SJCRH30 (cell line): Measurements from ENCODE around the gene DIP2A. TPM values are rescaled to one million over a fixed set of nuclear protein-coding genes. Genes with fewer than 3 reads are reported as not detected.

Source experiments
- DNase-seq, 2 experiments: peaks; one replicate each; pipeline ENCODE4 v3.0.0-alpha.2; 2015 to 2020
- H3K27ac ChIP-seq: fragments of 250-450 bp; sonication (Bioruptor Pico); 2 replicates; pipeline ENCODE4 v1.5.1; 2020; ENCODE audit warnings: mild to moderate bottlenecking, moderate library complexity
- H3K27me3 ChIP-seq: fragments of 250-450 bp; sonication (Bioruptor Pico); 2 replicates; pipeline ENCODE4 v1.5.1; 2020; ENCODE audit warnings: mild to moderate bottlenecking, moderate library complexity
- H3K36me3 ChIP-seq: fragments of 250-450 bp; sonication (Bioruptor Pico); 2 replicates; pipeline ENCODE4 v1.5.1; 2020; ENCODE audit warnings: mild to moderate bottlenecking, moderate library complexity
- H3K4me1 ChIP-seq: fragments of 250-450 bp; sonication (Bioruptor Pico); 2 replicates; pipeline ENCODE4 v1.5.1; 2020; ENCODE audit warnings: mild to moderate bottlenecking, moderate library complexity
- H3K4me3 ChIP-seq: fragments of 250-450 bp; sonication (Bioruptor Pico); 2 replicates; pipeline ENCODE4 v1.5.1; 2020; ENCODE audit warnings: mild to moderate bottlenecking, moderate library complexity
- H3K9me3 ChIP-seq: fragments of 250-450 bp; sonication (Bioruptor Pico); replicated peaks from 2 replicates; pipeline ENCODE4 v1.5.1; 2020; ENCODE audit warnings: mild to moderate bottlenecking, moderate library complexity
- total RNA-seq: library from RNA; depleted of rRNA; stranded (reverse); fragments of >200 nt; shearing (Covaris generic); gene quantifications from 2 replicates; pipeline ENCODE4 v1.2.3, GENCODE V29; 2014

Gene DIP2A
- total RNA-seq, 1 experiment from 2014 or later: 27.0 TPM

- Histone ChIP-seq H3K27me3 (no peaks in the 10 kb centered on the region), H3K36me3 (peaks cover 20% of the 10 kb centered on the region), H3K4me3 (no peak overlapping the region), H3K4me1 (no peaks in the 10 kb centered on the region), H3K27ac (no peak overlapping the region), H3K9me3 (no peaks in the 10 kb centered on the region)
- DNase-seq: no peak
Measured at GRCh38 chr21:46552865-46553379, 94.2 kb downstream of the DIP2A start.

DNA sequence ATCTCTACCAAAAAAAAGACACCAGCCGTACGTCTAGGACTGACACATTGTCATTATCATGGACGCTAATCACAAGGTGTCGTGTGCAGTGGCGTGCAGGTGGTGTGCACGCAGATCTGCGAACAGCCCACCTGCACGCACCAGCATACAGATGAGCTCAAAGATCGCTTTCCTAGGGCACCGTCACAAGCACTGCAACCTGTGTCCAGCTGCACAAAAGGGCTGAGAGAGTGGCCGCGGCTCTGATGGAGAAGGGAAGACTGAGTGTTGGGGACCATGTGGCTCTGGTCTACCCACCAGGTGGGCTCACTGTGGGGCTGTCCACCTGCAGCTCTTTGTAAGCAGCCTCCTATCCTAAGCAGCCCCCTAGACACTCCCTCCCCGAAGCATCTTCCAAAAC, 95.3 kb downstream of the DIP2A start:
- Histone ChIP-seq H3K4me3 (no peak overlapping the region), H3K4me1 (no peaks in the 10 kb centered on the region), H3K36me3 (peaks cover 20% of the 10 kb centered on the region), H3K9me3 (no peaks in the 10 kb centered on the region), H3K27me3 (no peaks in the 10 kb centered on the region), H3K27ac (no peak overlapping the region)
- DNase-seq: no peak

GRCh38 chr21:46554431-46555224, 95.9 kb downstream of the DIP2A start:
- no peak overlapping the region for H3K4me3 ChIP-seq
- H3K27me3 ChIP-seq: no peaks in the 10 kb centered on the region
- H3K27ac ChIP-seq: no peak overlapping the region
- H3K36me3 ChIP-seq: peaks cover 17% of the 10 kb centered on the region
- no peaks in the 10 kb centered on the region for H3K9me3 ChIP-seq
- H3K4me1 ChIP-seq: no peaks in the 10 kb centered on the region
- DNase-seq: no peak

GRCh38 chr21:46555225-46555617, 96.5 kb downstream of the DIP2A start:
- Histone ChIP-seq H3K27ac (no peak overlapping the region), H3K9me3 (no peaks in the 10 kb centered on the region), H3K4me1 (no peaks in the 10 kb centered on the region), H3K36me3 (peaks cover 17% of the 10 kb centered on the region), H3K27me3 (no peaks in the 10 kb centered on the region), H3K4me3 (no peak overlapping the region)
- DNase-seq: no peak

- peaks cover 17% of the 10 kb centered on the region for H3K36me3 ChIP-seq
Measured at GRCh38 chr21:46555678-46556077, 97.0 kb downstream of the DIP2A start.

GRCh38 chr21:46556802-46557201, 98.1 kb downstream of the DIP2A start:
- Histone ChIP-seq H3K36me3 (peaks cover 17% of the 10 kb centered on the region), H3K27me3 (no peaks in the 10 kb centered on the region), H3K4me1 (no peaks in the 10 kb centered on the region), H3K9me3 (no peaks in the 10 kb centered on the region), H3K4me3 (no peak overlapping the region), H3K27ac (no peak overlapping the region)
- DNase-seq: no peak

More at GRCh38 chr21:46555678-46556077, 97.0 kb downstream of the DIP2A start:
- Histone ChIP-seq H3K4me1 (no peaks in the 10 kb centered on the region), H3K9me3 (no peaks in the 10 kb centered on the region), H3K27ac (no peak overlapping the region), H3K4me3 (no peak overlapping the region), H3K27me3 (no peaks in the 10 kb centered on the region)
- DNase-seq: no peak

- Histone ChIP-seq H3K27ac (no peak overlapping the region), H3K4me3 (no peak overlapping the region), H3K27me3 (no peaks in the 10 kb centered on the region), H3K4me1 (no peaks in the 10 kb centered on the region), H3K9me3 (no peaks in the 10 kb centered on the region), H3K36me3 (peaks cover 15% of the 10 kb centered on the region)
- DNase-seq: no peak
Measured at GRCh38 chr21:46557469-46557868, 98.8 kb downstream of the DIP2A start.

- H3K4me1 ChIP-seq: no peaks in the 10 kb centered on the region
- DNase-seq: no peak
- H3K4me3 ChIP-seq: no peak overlapping the region
- H3K36me3 ChIP-seq: peaks cover 15% of the 10 kb centered on the region
- no peak overlapping the region for H3K27ac ChIP-seq
- no peaks in the 10 kb centered on the region for H3K9me3 ChIP-seq
- H3K27me3 ChIP-seq: no peaks in the 10 kb centered on the region
Measured at GRCh38 chr21:46557919-46558392, 99.3 kb downstream of the DIP2A start.

- Histone ChIP-seq H3K9me3 (no peaks in the 10 kb centered on the region), H3K4me1 (no peaks in the 10 kb centered on the region), H3K27me3 (no peaks in the 10 kb centered on the region), H3K4me3 (no peak overlapping the region), H3K27ac (no peak overlapping the region), H3K36me3 (peaks cover 14% of the 10 kb centered on the region)
- no peak for DNase-seq
Measured at GRCh38 chr21:46559291-46559983, 100.7 kb downstream of the DIP2A start.

- Histone ChIP-seq H3K27ac (no peak overlapping the region), H3K4me1 (no peaks in the 10 kb centered on the region), H3K4me3 (no peak overlapping the region), H3K27me3 (no peaks in the 10 kb centered on the region), H3K36me3 (peaks cover 10% of the 10 kb centered on the region), H3K9me3 (no peaks in the 10 kb centered on the region)
- no peak for DNase-seq
Measured at GRCh38 chr21:46560568-46561444, 102.1 kb downstream of the DIP2A start.

- Histone ChIP-seq H3K9me3 (no peaks in the 10 kb centered on the region), H3K4me3 (no peak overlapping the region), H3K4me1 (no peaks in the 10 kb centered on the region), H3K27ac (no peak overlapping the region), H3K27me3 (no peaks in the 10 kb centered on the region), H3K36me3 (peaks cover 4% of the 10 kb centered on the region)
- no peak for DNase-seq
Measured at GRCh38 chr21:46561445-46562090, 102.9 kb downstream of the DIP2A start.

GRCh38 chr21:46562472-46562871, 103.8 kb downstream of the DIP2A start:
- no peak overlapping the region for H3K4me3 ChIP-seq
- H3K9me3 ChIP-seq: no peaks in the 10 kb centered on the region
- H3K36me3 ChIP-seq: peaks cover 10% of the 10 kb centered on the region
- H3K27me3 ChIP-seq: no peaks in the 10 kb centered on the region
- no peaks in the 10 kb centered on the region for H3K4me1 ChIP-seq
- DNase-seq: no peak
- no peak overlapping the region for H3K27ac ChIP-seq

- H3K27ac ChIP-seq: no peak overlapping the region
- peaks cover 13% of the 10 kb centered on the region for H3K36me3 ChIP-seq
- no peak overlapping the region for H3K4me3 ChIP-seq
- H3K4me1 ChIP-seq: no peaks in the 10 kb centered on the region
- no peak for DNase-seq
- H3K27me3 ChIP-seq: no peaks in the 10 kb centered on the region
- no peaks in the 10 kb centered on the region for H3K9me3 ChIP-seq
Measured at GRCh38 chr21:46562964-46563607, 104.4 kb downstream of the DIP2A start.

- Histone ChIP-seq H3K9me3 (no peaks in the 10 kb centered on the region), H3K4me3 (no peak overlapping the region), H3K4me1 (no peaks in the 10 kb centered on the region), H3K36me3 (peaks cover 11% of the 10 kb centered on the region), H3K27ac (no peak overlapping the region), H3K27me3 (no peaks in the 10 kb centered on the region)
- DNase-seq: no peak
Measured at GRCh38 chr21:46564391-46564790, 105.7 kb downstream of the DIP2A start.
